Neuronal stem cell (in vitro differentiated cells): Measurements from ENCODE around the gene EVI5L.

ENCODE experiments used
- DNase-seq: peaks from one replicate; pipeline ENCODE4 v3.0.0-alpha.2; 2013; ENCODE audit warnings: low spot score
- H2AFZ ChIP-seq: one replicate; pipeline ENCODE4 v1.6.1; 2013; ENCODE audit warnings: mild to moderate bottlenecking, low read length, inconsistent platforms
- H2AK5ac ChIP-seq: 2 replicates; pipeline ENCODE4 v1.6.1; 2013; ENCODE audit warnings: low read depth, mild to moderate bottlenecking, inconsistent platforms, low read length, moderate library complexity, mixed read lengths
- H2BK120ac ChIP-seq: 2 replicates; pipeline ENCODE4 v1.6.1; 2013; ENCODE audit warnings: low read depth, mild to moderate bottlenecking, inconsistent platforms, low read length, moderate library complexity, mixed read lengths
- H2BK12ac ChIP-seq: one replicate; pipeline ENCODE4 v1.6.1; 2013; ENCODE audit warnings: low read length, inconsistent platforms
- H2BK15ac ChIP-seq: 2 replicates; pipeline ENCODE4 v1.6.1; 2013; ENCODE audit warnings: mild to moderate bottlenecking, low read length, inconsistent platforms, mixed read lengths
- H2BK5ac ChIP-seq: one replicate; pipeline ENCODE4 v1.6.1; 2013; ENCODE audit warnings: inconsistent platforms, mild to moderate bottlenecking, low read length, moderate library complexity
- H3K14ac ChIP-seq: one replicate; pipeline ENCODE4 v1.6.1; 2013; ENCODE audit warnings: low read length, inconsistent platforms
- H3K18ac ChIP-seq: 2 replicates; pipeline ENCODE4 v1.6.1; 2013; ENCODE audit warnings: low read length, inconsistent platforms
- H3K23ac ChIP-seq: 2 replicates; pipeline ENCODE4 v1.6.1; 2013; ENCODE audit warnings: low read depth, mild to moderate bottlenecking, mixed read lengths, low read length, inconsistent platforms; ENCODE audit not compliant: poor library complexity
- H3K27ac ChIP-seq: replicated peaks from 3 replicates; pipeline ENCODE4 v1.5.1; 2013; ENCODE audit warnings: low read length, inconsistent platforms
- H3K27me3 ChIP-seq, 3 experiments: 2 replicates each; pipeline ENCODE4 v1.6.1; 2013; ENCODE audit warnings: low read length in 3 of 3, mild to moderate bottlenecking in 2 of 3, inconsistent platforms in 1 of 3, low read depth in 1 of 3, mixed read lengths in 1 of 3, moderate library complexity in 1 of 3; ENCODE audit not compliant: control insufficient read depth in 3 of 3, insufficient read depth in 3 of 3
- H3K36me3 ChIP-seq, 2 donors: replicated peaks in 1 of 2; 2 replicates each; pipeline ENCODE4 v1.6.1; 2013; ENCODE audit warnings: low read length in 2 of 2; ENCODE audit not compliant: control insufficient read depth in 2 of 2, insufficient read depth in 2 of 2
- H3K4ac ChIP-seq: 2 replicates; pipeline ENCODE4 v1.6.1; 2013; ENCODE audit warnings: inconsistent platforms, mild to moderate bottlenecking, low read length, moderate library complexity
- H3K4me1 ChIP-seq, 2 donors: 1 replicate in 1 of 2; 2 replicates in 1 of 2; pipeline ENCODE4 v1.6.1; 2013; ENCODE audit warnings: low read length in 2 of 2, low read depth in 1 of 2; ENCODE audit not compliant: control insufficient read depth in 2 of 2, insufficient read depth in 1 of 2
- H3K4me2 ChIP-seq: one replicate; pipeline ENCODE4 v1.6.1; 2013; ENCODE audit warnings: mild to moderate bottlenecking, low read length, inconsistent platforms; ENCODE audit not compliant: insufficient read depth, poor library complexity, severe bottlenecking
- H3K4me3 ChIP-seq, 2 donors: 2 replicates each; pipeline ENCODE4 v1.5.1; 2013; ENCODE audit warnings: low read length in 2 of 2, mild to moderate bottlenecking in 2 of 2, inconsistent platforms in 1 of 2, moderate library complexity in 1 of 2
- H3K79me1 ChIP-seq: one replicate; pipeline ENCODE4 v1.6.1; 2013; ENCODE audit warnings: low read depth, mild to moderate bottlenecking, inconsistent platforms, low read length, moderate library complexity
- H3K9ac ChIP-seq: one replicate; pipeline ENCODE4 v1.6.1; 2013; ENCODE audit warnings: mild to moderate bottlenecking, low read depth, low read length, inconsistent platforms; ENCODE audit not compliant: poor library complexity
- H3K9me3 ChIP-seq, 2 donors: replicated peaks in 1 of 2; 2 replicates each; pipeline versions ENCODE3 to v1.6.1; 2013; ENCODE audit warnings: low read length in 2 of 2, mild to moderate bottlenecking in 2 of 2, inconsistent platforms in 1 of 2, low read depth in 1 of 2, mixed read lengths in 1 of 2, moderate library complexity in 1 of 2; ENCODE audit not compliant: control insufficient read depth in 2 of 2, insufficient read depth in 1 of 2
- H4K8ac ChIP-seq: one replicate; pipeline ENCODE4 v1.6.1; 2013; ENCODE audit warnings: low read depth, mild to moderate bottlenecking, inconsistent platforms, low read length, moderate library complexity
- H4K91ac ChIP-seq: one replicate; pipeline ENCODE4 v1.6.1; 2013; ENCODE audit warnings: low read length, low read depth, mild to moderate bottlenecking, inconsistent platforms; ENCODE audit not compliant: poor library complexity
- WGBS, 2 donors: extraction: QIAGEN DNeasy Blood & Tissue Kit; methylation state at CpG; one replicate each; pipeline ENCODE4 v1.1.7; 2013; ENCODE audit warnings: missing lambda C conversion rate in 2 of 2, mixed read lengths in 1 of 2; ENCODE audit not compliant: insufficient read length in 2 of 2, insufficient replicate concordance in 1 of 2; ENCODE audit errors: extremely low coverage in 2 of 2; 5-methylcytosine and 5-hydroxymethylcytosine counted together

EVI5L gene

GRCh38 chr19:7910321-7911161 lies 80.5 kb downstream of the EVI5L start:
- no peak for DNase-seq
- Histone ChIP-seq H3K18ac (no peak overlapping the region), H3K4ac (no peak overlapping the region), H3K36me3 (peaks cover 27 to 48% of the 10 kb centered on the region in 2 donors), H2BK12ac (no peak overlapping the region), H4K91ac (no peak overlapping the region), H2BK5ac (no peak overlapping the region), H2BK15ac (no peak overlapping the region), H3K27me3 (peaks cover 3 to 9% (median 3%) of the 10 kb centered on the region in 3 experiments), H3K9me3 (no peaks in the 10 kb centered on the region), H3K4me1 (no peaks in the 10 kb centered on the region), H3K23ac (peak overlapping the region; percentile 65), H3K79me1 (peaks cover 18% of the 10 kb centered on the region), H3K9ac (peak overlapping the region; percentile 60), H3K14ac (no peak overlapping the region), H2BK120ac (no peak overlapping the region), H3K4me3 (no peak overlapping the region), H3K27ac (no peak overlapping the region), H2AFZ (no peak overlapping the region), H4K8ac (no peak overlapping the region), H3K4me2 (no peak overlapping the region), H2AK5ac (no peak overlapping the region)
- no CpG with 5 or more reads among the region's 54 CpGs for WGBS, 2 donors

GRCh38 chr19:7911508-7912143 lies 81.6 kb downstream of the EVI5L start:
- Histone ChIP-seq H2AFZ (no peak overlapping the region), H4K91ac (no peak overlapping the region), H2AK5ac (no peak overlapping the region), H3K18ac (no peak overlapping the region), H3K27ac (no peak overlapping the region), H3K14ac (no peak overlapping the region), H3K4me2 (no peak overlapping the region), H3K23ac (no peak overlapping the region), H4K8ac (no peak overlapping the region), H3K4me3 (no peak overlapping the region), H3K9ac (no peak overlapping the region), H3K9me3 (no peaks in the 10 kb centered on the region), H2BK15ac (no peak overlapping the region), H2BK120ac (no peak overlapping the region), H2BK5ac (no peak overlapping the region), H3K36me3 (peaks cover 25 to 38% of the 10 kb centered on the region in 2 donors), H2BK12ac (no peak overlapping the region), H3K79me1 (peaks cover 14% of the 10 kb centered on the region), H3K4me1 (peaks cover 0 to 2% of the 10 kb centered on the region in 2 donors), H3K27me3 (peaks cover 11 to 20% (median 12%) of the 10 kb centered on the region in 3 experiments), H3K4ac (no peak overlapping the region)
- no peak for DNase-seq
- no CpG with 5 or more reads among the region's 18 CpGs for WGBS, 2 donors

- WGBS, 2 donors, result no CpG with 5 or more reads among the region's 31 CpGs
- no peaks in the 10 kb centered on the region for H3K9me3 ChIP-seq
- peaks cover 3 to 4% of the 10 kb centered on the region in 2 donors for H3K4me1 ChIP-seq
- H2BK5ac ChIP-seq, result no peak overlapping the region
- H3K27me3 ChIP-seq, result peaks cover 17 to 26% (median 18%) of the 10 kb centered on the region in 3 experiments
- H3K4me2 ChIP-seq, result no peak overlapping the region
- peak overlapping the region in 1 of 2 donors; percentile 37 for H3K4me3 ChIP-seq
- H2BK120ac ChIP-seq, result no peak overlapping the region
- no peak overlapping the region for H2AFZ ChIP-seq
- no peak overlapping the region for H3K18ac ChIP-seq
- H4K8ac ChIP-seq, result no peak overlapping the region
- no peak overlapping the region for H3K27ac ChIP-seq
- H4K91ac ChIP-seq, result no peak overlapping the region
- H2BK12ac ChIP-seq, result no peak overlapping the region
- peaks cover 24 to 38% of the 10 kb centered on the region in 2 donors for H3K36me3 ChIP-seq
- no peak overlapping the region for H3K9ac ChIP-seq
- H3K79me1 ChIP-seq, result peaks cover 12% of the 10 kb centered on the region
- H2AK5ac ChIP-seq, result no peak overlapping the region
- H2BK15ac ChIP-seq, result no peak overlapping the region
- H3K14ac ChIP-seq, result no peak overlapping the region
- DNase-seq, result no peak
- no peak overlapping the region for H3K4ac ChIP-seq
- H3K23ac ChIP-seq, result no peak overlapping the region
These were observed 82.2 kb downstream of the EVI5L start for GRCh38 chr19:7912144-7912696.
